ENCODE data around the gene MAST2. TPM values are rescaled to one million over a fixed set of nuclear protein-coding genes. Genes with fewer than 3 reads are reported as not detected.

Gene MAST2
- total and polyA plus RNA-seq, 2 of the 4 experiments (the other 2 are of a cell fraction) = 14.2 to 41.0 TPM

GRCh38 chr1:46005594-46005993, 202.2 kb downstream of the MAST2 start:
- no peak overlapping the region for H2BK20ac ChIP-seq (ENCODE audit: low read depth, low read length)
- no peaks in the 10 kb centered on the region for H3K27me3 ChIP-seq (ENCODE audit: control insufficient read depth, insufficient read depth, low read length)
- no CpG with 5 or more reads among the region's 1 CpG for WGBS, 2 experiments (ENCODE audit: extremely low coverage in 2 of 2, insufficient read length in 1 of 2)
- intact Hi-C loops (cut with micrococcal nuclease) (no loop called here), in situ Hi-C loops (cut with MboI; ENCODE audit: low sequenced_read_pairs) (no loop called here), dilution Hi-C loops (cut with HindIII; ENCODE audit: low sequenced_read_pairs, unreplicated experiment) (no loop called here)
- H4K91ac ChIP-seq (ENCODE audit: insufficient read depth, low read depth, low read length) = no peak overlapping the region
- no peak overlapping the region for H3K56ac ChIP-seq (ENCODE audit: extremely low read depth, insufficient read depth, low read length)
- no peaks in the 10 kb centered on the region for H3K4me1 ChIP-seq (ENCODE audit: control insufficient read depth, insufficient read depth, low read length)
- H3K36me3 ChIP-seq (ENCODE audit: control insufficient read depth, insufficient read depth, low read length) = peaks cover 20% of the 10 kb centered on the region
- H2BK5ac ChIP-seq (ENCODE audit: low read depth, low read length, poor library complexity, severe bottlenecking) = no peak overlapping the region
- no peak overlapping the region for H2AK5ac ChIP-seq (ENCODE audit: low read depth, low read length)
- no peak overlapping the region for H3K23ac ChIP-seq (ENCODE audit: low read depth, low read length)
- H4K5ac ChIP-seq (ENCODE audit: low read depth, low read length) = no peak overlapping the region
- DNase-seq (no peak), ATAC-seq (ENCODE audit: low read depth) (no peak)
- H3K14ac ChIP-seq (replicated peaks; ENCODE audit: low read depth, low read length) = no peak overlapping the region; the same call in 1 of the 2 replicates
- TF ChIP-seq NFE2L2 (IDR thresholded peaks at IDR 0.05; ENCODE audit: low read depth, low read length) (no peak), POLR2A (IDR thresholded peaks at IDR 0.05; ENCODE audit: low read depth, low read length) (no peak), RCOR1 (IDR thresholded peaks at IDR 0.05; ENCODE audit: insufficient replicate concordance, low read length) (no peak), RAD21 (IDR thresholded peaks at IDR 0.05; ENCODE audit: low read length) (no peak), ELK1 (IDR thresholded peaks at IDR 0.05; ENCODE audit: borderline replicate concordance, low read depth, low read length) (no peak), CEBPB (IDR thresholded peaks at IDR 0.05; ENCODE audit: low read depth, low read length) (no peak), USF2 (IDR thresholded peaks at IDR 0.05; ENCODE audit: low read depth, low read length) (no peak), MAZ (IDR thresholded peaks at IDR 0.05; ENCODE audit: borderline replicate concordance, low read depth, low read length) (no peak)
- no TSS peak for BruUV-seq (replicated peaks)
- no peaks in the 10 kb centered on the region for H4K20me1 ChIP-seq (ENCODE audit: insufficient read depth, low read length)
- ChIA-PET CTCF (no interaction called here), POLR2A (ENCODE audit: unreplicated experiment) (no interaction called here)
- no peak overlapping the region for H2BK120ac ChIP-seq (ENCODE audit: low read depth, low read length)
- H3K9me3 ChIP-seq (ENCODE audit: control insufficient read depth, insufficient read depth, low read length) = no peaks in the 10 kb centered on the region
- no peak overlapping the region for H3K4me2 ChIP-seq (ENCODE audit: low read depth, low read length)
- H2AFZ ChIP-seq (replicated peaks; ENCODE audit: low read length, poor library complexity) = no peak overlapping the region
- H3K18ac ChIP-seq (ENCODE audit: low read depth, low read length) = no peak overlapping the region
- no peak overlapping the region for H4K8ac ChIP-seq (ENCODE audit: low read depth in 2 of 2, low read length in 2 of 2)
- no peaks in the 10 kb centered on the region; a peak in 1 of 4 replicates for H3K79me1 ChIP-seq (ENCODE audit: low read depth in 1 of 2, low read length in 2 of 2)
- H3K27ac ChIP-seq (ENCODE audit: insufficient read depth, low read length) = no peak overlapping the region
- H2AK9ac ChIP-seq (replicated peaks; ENCODE audit: low read depth, low read length, poor library complexity) = no peak overlapping the region
- H3K9ac ChIP-seq (ENCODE audit: low read depth, low read length) = no peak overlapping the region
- H3K9me1 ChIP-seq (ENCODE audit: insufficient read depth, low read length) = peaks cover 20% of the 10 kb centered on the region; the same call in 1 of the 2 replicates
- no peak overlapping the region for H3K4me3 ChIP-seq (ENCODE audit: insufficient read depth, low read depth, low read length)
- no peak overlapping the region for H3K4ac ChIP-seq (ENCODE audit: low read depth, low read length)
- no peak overlapping the region for H2BK15ac ChIP-seq (ENCODE audit: low read depth, low read length)

Data from IMR-90 (cell line).